Measurements from ENCODE around the gene SLC4A5.

The SLC4A5 gene

DNA sequence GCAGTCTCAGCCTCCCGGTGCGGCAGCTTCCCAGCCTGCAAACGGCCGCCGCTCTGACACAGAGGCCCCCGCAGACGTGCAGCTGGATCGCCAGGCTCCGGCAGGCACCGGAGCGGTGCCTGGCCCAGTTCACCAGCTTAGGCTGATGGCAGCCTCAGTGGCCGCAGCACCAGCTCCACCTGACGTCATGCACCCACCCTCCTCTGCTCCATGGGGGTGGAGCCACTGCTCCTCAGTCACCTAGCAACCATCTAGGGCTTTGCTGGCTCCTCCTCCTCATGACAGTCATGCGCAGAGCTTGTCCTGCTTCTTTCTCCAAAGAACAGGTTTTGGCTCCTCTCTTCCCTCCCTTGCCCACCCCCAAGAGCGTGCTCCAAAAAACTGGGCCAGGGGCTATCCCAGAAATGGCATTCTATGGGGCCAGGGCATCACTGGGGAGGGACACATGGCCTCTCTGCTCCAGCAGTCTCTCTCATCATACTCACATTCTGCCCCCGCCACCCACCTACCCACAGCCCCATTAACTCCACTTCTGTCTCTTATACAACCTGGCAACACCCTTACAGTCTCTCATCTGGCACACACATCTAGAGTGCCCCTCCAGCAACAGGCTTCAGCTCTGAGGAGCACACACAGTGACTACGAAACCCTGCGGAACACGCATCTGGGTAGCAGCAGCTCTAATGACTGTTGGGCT, 31.4 kb upstream of the SLC4A5 start (continued):
- TF ChIP-seq, protein P1, sequence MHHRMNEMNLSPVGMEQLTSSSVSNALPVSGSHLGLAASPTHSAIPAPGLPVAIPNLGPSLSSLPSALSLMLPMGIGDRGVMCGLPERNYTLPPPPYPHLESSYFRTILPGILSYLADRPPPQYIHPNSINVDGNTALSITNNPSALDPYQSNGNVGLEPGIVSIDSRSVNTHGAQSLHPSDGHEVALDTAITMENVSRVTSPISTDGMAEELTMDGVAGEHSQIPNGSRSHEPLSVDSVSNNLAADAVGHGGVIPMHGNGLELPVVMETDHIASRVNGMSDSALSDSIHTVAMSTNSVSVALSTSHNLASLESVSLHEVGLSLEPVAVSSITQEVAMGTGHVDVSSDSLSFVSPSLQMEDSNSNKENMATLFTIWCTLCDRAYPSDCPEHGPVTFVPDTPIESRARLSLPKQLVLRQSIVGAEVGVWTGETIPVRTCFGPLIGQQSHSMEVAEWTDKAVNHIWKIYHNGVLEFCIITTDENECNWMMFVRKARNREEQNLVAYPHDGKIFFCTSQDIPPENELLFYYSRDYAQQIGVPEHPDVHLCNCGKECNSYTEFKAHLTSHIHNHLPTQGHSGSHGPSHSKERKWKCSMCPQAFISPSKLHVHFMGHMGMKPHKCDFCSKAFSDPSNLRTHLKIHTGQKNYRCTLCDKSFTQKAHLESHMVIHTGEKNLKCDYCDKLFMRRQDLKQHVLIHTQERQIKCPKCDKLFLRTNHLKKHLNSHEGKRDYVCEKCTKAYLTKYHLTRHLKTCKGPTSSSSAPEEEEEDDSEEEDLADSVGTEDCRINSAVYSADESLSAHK (tag by site-specific recombination; IDR thresholded peaks at IDR 0.05), result no peak
- TF ChIP-seq ZFHX2 (tag by site-specific recombination; conservative IDR thresholded peaks at IDR 0.05) (peak; percentile 74), ZNF561 (tag by site-specific recombination; IDR thresholded peaks at IDR 0.05; ENCODE audit: borderline replicate concordance) (no peak), TCF7L2 (IDR thresholded peaks at IDR 0.05; ENCODE audit: borderline replicate concordance, low read depth, low read length) (no peak), ZXDB (tag by site-specific recombination; IDR thresholded peaks at IDR 0.05) (no peak), ZNF629 (tag by site-specific recombination; IDR thresholded peaks at IDR 0.05) (peak; percentile 59), SP7 (tag by site-specific recombination; IDR thresholded peaks at IDR 0.05) (no peak), ZNF548 (tag by site-specific recombination; IDR thresholded peaks at IDR 0.05) (no peak), ZNF837 (tag by site-specific recombination; IDR thresholded peaks at IDR 0.05) (no peak), ZBTB8A (tag by site-specific recombination; IDR thresholded peaks at IDR 0.05) (no peak), GFI1B (tag by site-specific recombination; IDR thresholded peaks at IDR 0.05) (no peak), ZNF843 (tag by site-specific recombination; IDR thresholded peaks at IDR 0.05) (no peak), GLIS1 (tag by site-specific recombination; IDR thresholded peaks at IDR 0.05) (no peak), GLI4 (tag by site-specific recombination; IDR thresholded peaks at IDR 0.05) (no peak), ZNF473 (tag by site-specific recombination; IDR thresholded peaks at IDR 0.05) (no peak)
- TF ChIP-seq, protein P2, sequence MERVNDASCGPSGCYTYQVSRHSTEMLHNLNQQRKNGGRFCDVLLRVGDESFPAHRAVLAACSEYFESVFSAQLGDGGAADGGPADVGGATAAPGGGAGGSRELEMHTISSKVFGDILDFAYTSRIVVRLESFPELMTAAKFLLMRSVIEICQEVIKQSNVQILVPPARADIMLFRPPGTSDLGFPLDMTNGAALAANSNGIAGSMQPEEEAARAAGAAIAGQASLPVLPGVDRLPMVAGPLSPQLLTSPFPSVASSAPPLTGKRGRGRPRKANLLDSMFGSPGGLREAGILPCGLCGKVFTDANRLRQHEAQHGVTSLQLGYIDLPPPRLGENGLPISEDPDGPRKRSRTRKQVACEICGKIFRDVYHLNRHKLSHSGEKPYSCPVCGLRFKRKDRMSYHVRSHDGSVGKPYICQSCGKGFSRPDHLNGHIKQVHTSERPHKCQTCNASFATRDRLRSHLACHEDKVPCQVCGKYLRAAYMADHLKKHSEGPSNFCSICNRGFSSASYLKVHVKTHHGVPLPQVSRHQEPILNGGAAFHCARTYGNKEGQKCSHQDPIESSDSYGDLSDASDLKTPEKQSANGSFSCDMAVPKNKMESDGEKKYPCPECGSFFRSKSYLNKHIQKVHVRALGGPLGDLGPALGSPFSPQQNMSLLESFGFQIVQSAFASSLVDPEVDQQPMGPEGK (tag by site-specific recombination; IDR thresholded peaks at IDR 0.05), result no peak
- TF ChIP-seq, protein P3, sequence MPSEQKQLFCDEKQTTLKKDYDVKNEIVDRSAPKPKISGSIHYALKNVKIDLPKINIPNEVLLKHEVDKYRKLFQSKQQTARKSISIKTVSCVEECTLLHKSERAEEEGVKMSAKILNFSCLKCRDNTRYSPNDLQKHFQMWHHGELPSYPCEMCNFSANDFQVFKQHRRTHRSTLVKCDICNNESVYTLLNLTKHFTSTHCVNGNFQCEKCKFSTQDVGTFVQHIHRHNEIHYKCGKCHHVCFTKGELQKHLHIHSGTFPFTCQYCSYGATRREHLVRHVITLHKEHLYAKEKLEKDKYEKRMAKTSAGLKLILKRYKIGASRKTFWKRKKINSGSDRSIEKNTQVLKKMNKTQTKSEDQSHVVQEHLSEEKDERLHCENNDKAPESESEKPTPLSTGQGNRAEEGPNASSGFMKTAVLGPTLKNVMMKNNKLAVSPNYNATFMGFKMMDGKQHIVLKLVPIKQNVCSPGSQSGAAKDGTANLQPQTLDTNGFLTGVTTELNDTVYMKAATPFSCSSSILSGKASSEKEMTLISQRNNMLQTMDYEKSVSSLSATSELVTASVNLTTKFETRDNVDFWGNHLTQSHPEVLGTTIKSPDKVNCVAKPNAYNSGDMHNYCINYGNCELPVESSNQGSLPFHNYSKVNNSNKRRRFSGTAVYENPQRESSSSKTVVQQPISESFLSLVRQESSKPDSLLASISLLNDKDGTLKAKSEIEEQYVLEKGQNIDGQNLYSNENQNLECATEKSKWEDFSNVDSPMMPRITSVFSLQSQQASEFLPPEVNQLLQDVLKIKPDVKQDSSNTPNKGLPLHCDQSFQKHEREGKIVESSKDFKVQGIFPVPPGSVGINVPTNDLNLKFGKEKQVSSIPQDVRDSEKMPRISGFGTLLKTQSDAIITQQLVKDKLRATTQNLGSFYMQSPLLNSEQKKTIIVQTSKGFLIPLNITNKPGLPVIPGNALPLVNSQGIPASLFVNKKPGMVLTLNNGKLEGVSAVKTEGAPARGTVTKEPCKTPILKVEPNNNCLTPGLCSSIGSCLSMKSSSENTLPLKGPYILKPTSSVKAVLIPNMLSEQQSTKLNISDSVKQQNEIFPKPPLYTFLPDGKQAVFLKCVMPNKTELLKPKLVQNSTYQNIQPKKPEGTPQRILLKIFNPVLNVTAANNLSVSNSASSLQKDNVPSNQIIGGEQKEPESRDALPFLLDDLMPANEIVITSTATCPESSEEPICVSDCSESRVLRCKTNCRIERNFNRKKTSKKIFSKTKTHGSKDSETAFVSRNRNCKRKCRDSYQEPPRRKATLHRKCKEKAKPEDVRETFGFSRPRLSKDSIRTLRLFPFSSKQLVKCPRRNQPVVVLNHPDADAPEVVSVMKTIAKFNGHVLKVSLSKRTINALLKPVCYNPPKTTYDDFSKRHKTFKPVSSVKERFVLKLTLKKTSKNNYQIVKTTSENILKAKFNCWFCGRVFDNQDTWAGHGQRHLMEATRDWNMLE (tag by site-specific recombination; conservative IDR thresholded peaks at IDR 0.05; ENCODE audit: low read depth), result no peak
- TF ChIP-seq, protein P4, sequence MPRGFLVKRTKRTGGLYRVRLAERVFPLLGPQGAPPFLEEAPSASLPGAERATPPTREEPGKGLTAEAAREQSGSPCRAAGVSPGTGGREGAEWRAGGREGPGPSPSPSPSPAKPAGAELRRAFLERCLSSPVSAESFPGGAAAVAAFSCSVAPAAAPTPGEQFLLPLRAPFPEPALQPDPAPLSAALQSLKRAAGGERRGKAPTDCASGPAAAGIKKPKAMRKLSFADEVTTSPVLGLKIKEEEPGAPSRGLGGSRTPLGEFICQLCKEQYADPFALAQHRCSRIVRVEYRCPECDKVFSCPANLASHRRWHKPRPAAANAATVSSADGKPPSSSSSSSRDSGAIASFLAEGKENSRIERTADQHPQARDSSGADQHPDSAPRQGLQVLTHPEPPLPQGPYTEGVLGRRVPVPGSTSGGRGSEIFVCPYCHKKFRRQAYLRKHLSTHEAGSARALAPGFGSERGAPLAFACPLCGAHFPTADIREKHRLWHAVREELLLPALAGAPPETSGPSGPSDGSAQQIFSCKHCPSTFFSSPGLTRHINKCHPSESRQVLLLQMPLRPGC (tag by site-specific recombination; IDR thresholded peaks at IDR 0.05), result no peak
- TF ChIP-seq, protein P5, sequence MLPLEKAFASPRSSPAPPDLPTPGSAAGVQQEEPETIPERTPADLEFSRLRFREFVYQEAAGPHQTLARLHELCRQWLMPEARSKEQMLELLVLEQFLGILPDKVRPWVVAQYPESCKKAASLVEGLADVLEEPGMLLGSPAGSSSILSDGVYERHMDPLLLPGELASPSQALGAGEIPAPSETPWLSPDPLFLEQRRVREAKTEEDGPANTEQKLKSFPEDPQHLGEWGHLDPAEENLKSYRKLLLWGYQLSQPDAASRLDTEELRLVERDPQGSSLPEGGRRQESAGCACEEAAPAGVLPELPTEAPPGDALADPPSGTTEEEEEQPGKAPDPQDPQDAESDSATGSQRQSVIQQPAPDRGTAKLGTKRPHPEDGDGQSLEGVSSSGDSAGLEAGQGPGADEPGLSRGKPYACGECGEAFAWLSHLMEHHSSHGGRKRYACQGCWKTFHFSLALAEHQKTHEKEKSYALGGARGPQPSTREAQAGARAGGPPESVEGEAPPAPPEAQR (tag by site-specific recombination; IDR thresholded peaks at IDR 0.05), result no peak
- TF ChIP-seq, protein P6, sequence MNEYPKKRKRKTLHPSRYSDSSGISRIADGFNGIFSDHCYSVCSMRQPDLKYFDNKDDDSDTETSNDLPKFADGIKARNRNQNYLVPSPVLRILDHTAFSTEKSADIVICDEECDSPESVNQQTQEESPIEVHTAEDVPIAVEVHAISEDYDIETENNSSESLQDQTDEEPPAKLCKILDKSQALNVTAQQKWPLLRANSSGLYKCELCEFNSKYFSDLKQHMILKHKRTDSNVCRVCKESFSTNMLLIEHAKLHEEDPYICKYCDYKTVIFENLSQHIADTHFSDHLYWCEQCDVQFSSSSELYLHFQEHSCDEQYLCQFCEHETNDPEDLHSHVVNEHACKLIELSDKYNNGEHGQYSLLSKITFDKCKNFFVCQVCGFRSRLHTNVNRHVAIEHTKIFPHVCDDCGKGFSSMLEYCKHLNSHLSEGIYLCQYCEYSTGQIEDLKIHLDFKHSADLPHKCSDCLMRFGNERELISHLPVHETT (tag by site-specific recombination; IDR thresholded peaks at IDR 0.05), result no peak
- TF ChIP-seq, protein P7, sequence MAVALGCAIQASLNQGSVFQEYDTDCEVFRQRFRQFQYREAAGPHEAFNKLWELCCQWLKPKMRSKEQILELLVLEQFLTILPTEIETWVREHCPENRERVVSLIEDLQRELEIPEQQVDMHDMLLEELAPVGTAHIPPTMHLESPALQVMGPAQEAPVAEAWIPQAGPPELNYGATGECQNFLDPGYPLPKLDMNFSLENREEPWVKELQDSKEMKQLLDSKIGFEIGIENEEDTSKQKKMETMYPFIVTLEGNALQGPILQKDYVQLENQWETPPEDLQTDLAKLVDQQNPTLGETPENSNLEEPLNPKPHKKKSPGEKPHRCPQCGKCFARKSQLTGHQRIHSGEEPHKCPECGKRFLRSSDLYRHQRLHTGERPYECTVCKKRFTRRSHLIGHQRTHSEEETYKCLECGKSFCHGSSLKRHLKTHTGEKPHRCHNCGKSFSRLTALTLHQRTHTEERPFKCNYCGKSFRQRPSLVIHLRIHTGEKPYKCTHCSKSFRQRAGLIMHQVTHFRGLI (tag by site-specific recombination; IDR thresholded peaks at IDR 0.05), result no peak
- TF ChIP-seq, protein P8, sequence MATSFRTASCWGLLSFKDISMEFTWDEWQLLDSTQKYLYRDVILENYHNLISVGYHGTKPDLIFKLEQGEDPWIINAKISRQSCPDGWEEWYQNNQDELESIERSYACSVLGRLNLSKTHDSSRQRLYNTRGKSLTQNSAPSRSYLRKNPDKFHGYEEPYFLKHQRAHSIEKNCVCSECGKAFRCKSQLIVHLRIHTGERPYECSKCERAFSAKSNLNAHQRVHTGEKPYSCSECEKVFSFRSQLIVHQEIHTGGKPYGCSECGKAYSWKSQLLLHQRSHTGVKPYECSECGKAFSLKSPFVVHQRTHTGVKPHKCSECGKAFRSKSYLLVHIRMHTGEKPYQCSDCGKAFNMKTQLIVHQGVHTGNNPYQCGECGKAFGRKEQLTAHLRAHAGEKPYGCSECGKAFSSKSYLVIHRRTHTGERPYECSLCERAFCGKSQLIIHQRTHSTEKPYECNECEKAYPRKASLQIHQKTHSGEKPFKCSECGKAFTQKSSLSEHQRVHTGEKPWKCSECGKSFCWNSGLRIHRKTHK (tag by site-specific recombination; IDR thresholded peaks at IDR 0.05), result no peak

All from HEK293 (cell line).